HepG2 (cell line): ENCODE data around the gene MAP3K19. TPM values are rescaled to one million over a fixed set of nuclear protein-coding genes. Genes with fewer than 3 reads are reported as not detected.

Source experiments
- BHLHE40 ChIP-seq: IDR thresholded peaks from 2 replicates; pipeline ENCODE4 v1.6.1; 2011; ENCODE audit warnings: low read length, improper control_type of control experiment
- CCDC6 ChIP-seq: sonication (generic); formaldehyde crosslinking; IDR thresholded peaks from 2 replicates; pipeline ENCODE4 v1.8.1; 2022; ENCODE audit warnings: mild to moderate bottlenecking, missing genetic modification reagents, moderate library complexity
- CSRNP2 ChIP-seq: sonication (generic); formaldehyde crosslinking; conservative IDR thresholded peaks from 2 replicates; pipeline ENCODE4 v1.8.0; 2022; ENCODE audit warnings: low read depth, missing genetic modification reagents
- DNMT1 ChIP-seq: sonication (generic); formaldehyde crosslinking; IDR thresholded peaks from 2 replicates; pipeline ENCODE4 v1.5.1; 2020; ENCODE audit warnings: mild to moderate bottlenecking, missing genetic modification reagents
- ETV5 ChIP-seq: IDR thresholded peaks from 2 replicates; pipeline ENCODE4 v1.6.1; 2018; ENCODE audit warnings: missing biosample characterization, missing genetic modification reagents, inconsistent platforms, borderline replicate concordance
- HIVEP1 ChIP-seq: sonication (generic); formaldehyde crosslinking; IDR thresholded peaks from 2 replicates; pipeline ENCODE4 v1.4.0; 2020; ENCODE audit warnings: mild to moderate bottlenecking, missing genetic modification reagents
- KMT2B ChIP-seq: IDR thresholded peaks from 2 replicates; pipeline ENCODE4 v1.6.1; 2016; ENCODE audit warnings: missing genetic modification reagents, missing compliant biosample characterization
- RAD21 ChIP-seq: fragments of 450-650 bp; formaldehyde crosslinking; IDR thresholded peaks from 2 replicates; pipeline ENCODE4 v1.5.0; 2020; ENCODE audit warnings: mild to moderate bottlenecking
- ZFP91 ChIP-seq: sonication (generic); formaldehyde crosslinking; IDR thresholded peaks from 2 replicates; pipeline ENCODE4 v1.9.0; 2022; ENCODE audit warnings: missing genetic modification reagents, mild to moderate bottlenecking, borderline replicate concordance
- ZNF234 ChIP-seq: sonication (generic); formaldehyde crosslinking; conservative IDR thresholded peaks from 2 replicates; pipeline ENCODE4 v1.5.1; 2020; ENCODE audit warnings: mild to moderate bottlenecking, missing genetic modification reagents
- ZNF430 ChIP-seq: sonication (generic); formaldehyde crosslinking; IDR thresholded peaks from 2 replicates; pipeline ENCODE4 v1.9.0; 2021; ENCODE audit warnings: mild to moderate bottlenecking, missing genetic modification reagents
- ZNF550 ChIP-seq: sonication (generic); formaldehyde crosslinking; IDR thresholded peaks from 2 replicates; pipeline ENCODE4 v1.4.0; 2020; ENCODE audit warnings: mild to moderate bottlenecking, missing genetic modification reagents, borderline replicate concordance
- ZNF605 ChIP-seq: sonication (generic); formaldehyde crosslinking; IDR thresholded peaks from 2 replicates; pipeline ENCODE4 v1.8.0; 2022; ENCODE audit warnings: mild to moderate bottlenecking, missing genetic modification reagents
- ZNF660 ChIP-seq: sonication (generic); formaldehyde crosslinking; IDR thresholded peaks from 2 replicates; pipeline ENCODE4 v1.5.1; 2020; ENCODE audit warnings: mild to moderate bottlenecking, low read depth, missing genetic modification reagents, borderline replicate concordance
- ZNF703 ChIP-seq: sonication (generic); formaldehyde crosslinking; IDR thresholded peaks from 2 replicates; pipeline ENCODE4 v1.5.1; 2020; ENCODE audit warnings: missing genetic modification reagents, mild to moderate bottlenecking, moderate library complexity, borderline replicate concordance
- ZXDC ChIP-seq: sonication (generic); formaldehyde crosslinking; IDR thresholded peaks from 2 replicates; pipeline ENCODE4 v1.5.0; 2020; ENCODE audit warnings: mild to moderate bottlenecking, missing genetic modification reagents
- polyA plus RNA-seq, 8 experiments: library from polyadenylated mRNA; depleted of rRNA in 3 of 8; stranded (reverse) in 7 of 8; unstranded in 1 of 8; fragments of >200 nt; fragmentation: Illumina TruSeq in 4 of 8; extraction: Trizol in 4 of 8; gene quantifications; 2 replicates each; pipeline versions ENCODE4 v1.2.1 to v1.2.3, GENCODE V29; 2011 to 2016; ENCODE audit warnings: low read depth in 4 of 8, missing spikeins in 1 of 8, mixed read lengths in 1 of 8; ENCODE audit not compliant: insufficient read depth in 1 of 8
- total RNA-seq, 5 experiments: library from RNA; depleted of rRNA; stranded (reverse); fragments of >200 nt; fragmentation: Illumina TruSeq; extraction: Trizol; gene quantifications; 2 replicates each; pipeline ENCODE4 v1.2.3, GENCODE V29; 2016; ENCODE audit warnings: low read depth in 1 of 5
- TF ChIP-seq, protein P1 (sequence below): sonication (generic); formaldehyde crosslinking; IDR thresholded peaks from 2 replicates; pipeline ENCODE4 v1.4.0; 2020; ENCODE audit warnings: missing genetic modification reagents
- TF ChIP-seq, protein P2 (sequence below): IDR thresholded peaks from 2 replicates; pipeline ENCODE4 v1.6.1; 2016; ENCODE audit warnings: low read depth, control low read depth

MAP3K19 gene
- total and polyA plus RNA-seq, 2 of the 13 experiments (the other 11 are each of a cell fraction or from before 2014, with no cell fraction given) = not detected

GRCh38 chr2:134918526-134919340 is 128.5 kb downstream of the MAP3K19 start, which contains the start of gene CCNT2 (continued):
- TF ChIP-seq ZNF234 (CRISPR knock-in tag) (0 out of 2 replicates have a peak, but pooled peaks have one; percentile 46), BHLHE40 (peak; percentile 80), KMT2B (CRISPR knock-in tag) (peak; percentile 93), ZFP91 (CRISPR knock-in tag) (peak; percentile 75), ZNF660 (CRISPR knock-in tag) (no peak), CSRNP2 (no peak), RAD21 (CRISPR knock-in tag) (peak; percentile 39; the same call in 1 of the 2 replicates), ZNF430 (no peak; the same call in none of the 2 replicates), DNMT1 (CRISPR knock-in tag) (no peak), HIVEP1 (peak; percentile 82; the same call in 1 of the 2 replicates), CCDC6 (CRISPR knock-in tag) (peak; percentile 48; the same call in 1 of the 2 replicates), ETV5 (CRISPR knock-in tag) (no peak; the same call in 1 of the 2 replicates), ZXDC (CRISPR knock-in tag) (no peak), ZNF605 (0 out of 2 replicates have a peak, but pooled peaks have one; percentile 74), ZNF550 (CRISPR knock-in tag) (0 out of 2 replicates have a peak, but pooled peaks have one; percentile 82), ZNF703 (CRISPR knock-in tag) (0 out of 2 replicates have a peak, but pooled peaks have one; percentile 75)
- TF ChIP-seq, protein P1, sequence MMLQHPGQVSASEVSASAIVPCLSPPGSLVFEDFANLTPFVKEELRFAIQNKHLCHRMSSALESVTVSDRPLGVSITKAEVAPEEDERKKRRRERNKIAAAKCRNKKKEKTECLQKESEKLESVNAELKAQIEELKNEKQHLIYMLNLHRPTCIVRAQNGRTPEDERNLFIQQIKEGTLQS = no peak; the same call in 1 of the 2 replicates
- TF ChIP-seq, protein P2, sequence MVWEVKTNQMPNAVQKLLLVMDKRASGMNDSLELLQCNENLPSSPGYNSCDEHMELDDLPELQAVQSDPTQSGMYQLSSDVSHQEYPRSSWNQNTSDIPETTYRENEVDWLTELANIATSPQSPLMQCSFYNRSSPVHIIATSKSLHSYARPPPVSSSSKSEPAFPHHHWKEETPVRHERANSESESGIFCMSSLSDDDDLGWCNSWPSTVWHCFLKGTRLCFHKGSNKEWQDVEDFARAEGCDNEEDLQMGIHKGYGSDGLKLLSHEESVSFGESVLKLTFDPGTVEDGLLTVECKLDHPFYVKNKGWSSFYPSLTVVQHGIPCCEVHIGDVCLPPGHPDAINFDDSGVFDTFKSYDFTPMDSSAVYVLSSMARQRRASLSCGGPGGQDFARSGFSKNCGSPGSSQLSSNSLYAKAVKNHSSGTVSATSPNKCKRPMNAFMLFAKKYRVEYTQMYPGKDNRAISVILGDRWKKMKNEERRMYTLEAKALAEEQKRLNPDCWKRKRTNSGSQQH = peak; percentile 79
